ENCODE data around the gene SUN1.

DNA sequence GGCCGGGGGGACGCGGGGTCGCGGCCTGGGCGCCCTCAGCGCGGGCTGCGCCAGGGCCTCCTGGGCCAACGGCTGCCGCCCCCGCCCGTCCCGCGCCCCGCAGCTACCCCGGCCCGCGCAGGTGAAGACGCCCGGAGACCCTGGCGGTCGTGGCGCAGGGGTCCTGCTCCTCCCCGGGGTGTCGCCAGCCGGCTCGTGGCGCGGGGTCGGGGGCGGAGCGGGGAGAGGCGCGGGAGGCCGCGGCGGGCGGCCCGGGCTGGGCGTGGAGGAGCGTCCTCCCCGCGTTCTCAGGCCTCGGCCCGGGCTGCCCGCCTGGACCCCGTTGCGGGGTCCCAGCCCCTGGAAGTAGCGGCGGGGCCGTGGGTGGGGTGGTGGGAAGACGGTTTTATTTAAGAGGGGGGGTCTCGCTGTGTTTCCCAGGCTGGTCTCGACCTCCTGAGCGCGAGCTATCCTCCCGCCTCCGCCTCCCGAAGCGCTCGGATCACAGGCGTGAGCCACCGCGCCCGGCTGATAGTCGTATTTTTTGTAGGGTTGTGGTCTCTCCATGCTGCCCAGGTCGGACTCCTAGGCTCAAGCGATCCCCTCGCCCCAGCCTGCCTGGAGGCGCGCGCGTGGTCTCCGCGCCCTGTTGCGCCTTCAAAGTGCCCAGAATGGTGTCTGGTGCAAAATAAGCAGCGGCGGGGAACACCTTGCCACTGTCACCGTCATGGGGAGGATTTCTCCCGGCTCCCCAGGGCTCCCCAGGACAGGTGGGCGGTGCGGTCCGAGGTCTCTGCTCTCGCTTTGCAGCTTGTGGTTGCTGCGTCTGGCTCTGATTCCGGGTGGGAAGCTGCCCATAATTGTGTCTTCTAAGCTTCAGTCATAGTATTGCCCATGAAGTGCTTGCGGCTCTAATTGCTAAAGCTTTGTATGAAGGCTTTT lies 15.3 kb upstream of the SUN1 start:
- TF ChIP-seq GATA3 (IDR thresholded peaks at IDR 0.05; ENCODE audit: low read depth, low read length) = no peak
- TF ChIP-seq GATA2 (IDR thresholded peaks at IDR 0.05; ENCODE audit: low read depth, low read length) = no peak

Measured in SH-SY5Y (cell line).